HG02678 (cell line): ENCODE data around the gene DAZAP1.
A peak's percentile ranks its signal among the peaks of the same experiment; 100 is the strongest.

Source experiments
- ATAC-seq: cut with Tn5 transposase; IDR thresholded peaks from one replicate; pipeline ENCODE4 v1.9.1; 2021; ENCODE audit warnings: mild to moderate bottlenecking, moderate library complexity; ENCODE audit not compliant: unreplicated experiment

Gene DAZAP1

DNA sequence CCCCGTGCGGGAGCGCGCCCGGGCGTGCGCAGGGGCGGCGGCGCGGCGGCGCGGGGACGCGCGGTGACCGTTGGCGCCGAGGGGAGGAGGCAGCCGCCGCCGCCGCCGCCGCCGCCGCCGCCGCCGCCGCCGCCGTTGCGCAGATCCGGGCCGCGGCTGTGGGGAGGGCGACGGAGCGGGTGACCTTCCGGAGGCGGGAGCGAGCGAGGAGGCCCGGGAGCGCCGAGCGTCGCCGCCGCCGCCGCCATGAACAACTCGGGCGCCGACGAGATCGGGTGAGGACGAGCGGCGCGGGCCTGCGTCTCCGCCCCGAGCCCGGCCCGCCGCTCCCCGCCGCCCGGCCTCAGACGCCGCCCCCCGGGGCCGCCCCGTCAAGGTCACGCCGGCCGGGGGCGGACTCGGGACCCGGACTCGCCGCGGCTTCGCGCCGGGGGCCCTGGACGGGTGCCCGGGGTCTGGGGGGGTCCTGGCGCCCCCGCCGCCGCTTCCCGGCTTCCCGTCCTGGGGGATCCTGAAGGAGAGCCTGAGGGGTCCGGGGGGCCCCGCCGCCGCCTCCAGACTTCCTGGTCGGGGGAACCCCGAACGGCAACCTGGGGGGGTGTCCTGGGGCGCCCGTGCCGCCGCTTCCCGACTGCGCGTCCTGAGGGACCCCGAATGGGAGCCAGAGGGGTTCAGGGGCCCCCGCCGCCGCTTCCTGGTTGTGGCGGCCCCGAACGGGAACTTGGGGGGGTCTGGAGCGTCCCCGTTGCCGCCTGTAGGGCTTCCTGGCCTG is at the start of gene DAZAP1:
DAZAP1 (plus strand) TSS at position 59 of the 772 bp plus-strand sequence; CDS start at position 247, 188 bp downstream.
- peak; percentile 28 for ATAC-seq

GRCh38 chr19:1360126-1360817 is 47.1 kb upstream of the DAZAP1 start:
- no peak for ATAC-seq

DNA sequence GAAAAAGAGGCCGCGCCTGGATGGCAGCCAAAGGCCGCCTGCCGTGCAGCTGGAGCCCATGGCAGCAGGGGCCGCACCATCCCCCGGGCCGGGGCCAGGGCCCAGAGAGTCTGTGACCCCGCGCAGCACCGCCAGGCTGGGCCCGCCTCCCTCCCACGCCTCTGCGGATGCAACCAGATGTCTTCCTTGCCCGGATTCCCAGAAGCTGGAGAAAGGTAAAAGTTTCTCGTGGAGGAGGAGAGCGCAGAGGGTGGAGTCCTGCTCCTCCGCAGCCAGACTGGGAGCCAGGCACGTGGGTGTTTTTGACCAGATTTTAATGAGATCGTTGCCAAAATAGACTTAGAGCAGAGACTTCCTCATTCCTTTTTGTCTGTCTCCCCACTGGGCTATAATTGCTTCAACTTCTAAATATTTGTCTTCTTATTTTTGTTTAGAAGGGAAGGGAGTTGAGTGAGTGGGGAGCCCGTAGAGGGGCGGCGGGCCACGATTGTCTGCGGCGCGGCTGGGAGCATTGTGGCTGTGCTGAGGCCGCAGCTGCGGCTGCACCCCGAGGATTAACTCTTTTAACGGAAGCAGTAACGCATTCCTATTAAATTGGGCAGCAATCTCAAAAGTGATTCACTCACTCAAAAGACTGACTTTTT is 46.4 kb upstream of the DAZAP1 start:
- ATAC-seq, result no peak

GRCh38 chr19:1361601-1362386 is 45.6 kb upstream of the DAZAP1 start:
- no peak for ATAC-seq

GRCh38 chr19:1362387-1363257 is 44.8 kb upstream of the DAZAP1 start:
- no peak for ATAC-seq

- ATAC-seq, result no peak
Measured at GRCh38 chr19:1363599-1363998, 43.8 kb upstream of the DAZAP1 start.

GRCh38 chr19:1364070-1364704 is 43.2 kb upstream of the DAZAP1 start:
- no peak for ATAC-seq

DNA sequence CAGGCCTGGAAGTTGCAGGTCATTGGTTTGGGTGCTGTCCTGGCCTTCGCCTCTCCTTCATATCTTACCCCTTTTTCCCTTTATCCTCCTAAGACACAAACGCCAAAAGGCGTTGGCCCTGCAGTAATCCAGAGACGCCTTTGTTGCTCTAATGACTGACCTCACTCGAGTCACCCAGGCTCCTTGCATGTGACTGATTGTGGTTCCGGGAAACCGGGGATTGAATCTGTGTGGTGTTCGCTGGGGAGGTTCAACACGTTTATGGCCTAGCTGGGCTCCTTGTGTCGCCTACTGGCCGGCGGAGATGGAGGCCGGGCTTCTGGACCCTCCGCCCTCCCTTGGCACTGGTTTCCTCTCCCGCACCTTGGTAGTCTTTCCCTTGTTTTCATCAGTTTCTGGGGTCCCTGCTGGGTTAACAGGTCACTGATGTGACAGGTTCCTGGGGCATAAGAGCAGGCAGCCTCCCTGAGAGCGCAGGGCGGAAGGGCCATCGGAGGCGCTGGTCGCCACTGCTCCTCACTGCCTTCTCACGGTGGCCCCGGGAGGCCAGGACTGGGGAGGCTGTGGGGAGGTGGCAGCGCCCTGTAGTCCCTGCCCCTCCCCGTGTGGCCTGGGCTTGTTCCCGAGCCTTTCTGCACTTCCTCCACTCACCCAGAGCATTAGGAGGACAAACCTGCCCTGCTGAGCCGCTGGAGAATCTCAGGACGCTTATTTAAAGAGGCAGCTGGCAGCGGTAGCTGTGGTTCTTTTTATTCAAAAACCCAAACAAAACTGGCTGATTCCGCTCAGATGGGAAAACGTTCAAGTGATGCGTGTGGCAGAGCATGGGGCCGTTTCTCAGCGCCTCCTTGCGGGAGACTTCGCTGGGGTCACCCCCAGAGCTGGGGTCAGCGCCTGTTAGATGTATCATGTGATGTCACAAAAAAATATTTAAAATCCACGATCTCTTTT is 41.8 kb upstream of the DAZAP1 start:
- ATAC-seq, result no peak

GRCh38 chr19:1366296-1366695 is 41.1 kb upstream of the DAZAP1 start:
- no peak for ATAC-seq

DNA sequence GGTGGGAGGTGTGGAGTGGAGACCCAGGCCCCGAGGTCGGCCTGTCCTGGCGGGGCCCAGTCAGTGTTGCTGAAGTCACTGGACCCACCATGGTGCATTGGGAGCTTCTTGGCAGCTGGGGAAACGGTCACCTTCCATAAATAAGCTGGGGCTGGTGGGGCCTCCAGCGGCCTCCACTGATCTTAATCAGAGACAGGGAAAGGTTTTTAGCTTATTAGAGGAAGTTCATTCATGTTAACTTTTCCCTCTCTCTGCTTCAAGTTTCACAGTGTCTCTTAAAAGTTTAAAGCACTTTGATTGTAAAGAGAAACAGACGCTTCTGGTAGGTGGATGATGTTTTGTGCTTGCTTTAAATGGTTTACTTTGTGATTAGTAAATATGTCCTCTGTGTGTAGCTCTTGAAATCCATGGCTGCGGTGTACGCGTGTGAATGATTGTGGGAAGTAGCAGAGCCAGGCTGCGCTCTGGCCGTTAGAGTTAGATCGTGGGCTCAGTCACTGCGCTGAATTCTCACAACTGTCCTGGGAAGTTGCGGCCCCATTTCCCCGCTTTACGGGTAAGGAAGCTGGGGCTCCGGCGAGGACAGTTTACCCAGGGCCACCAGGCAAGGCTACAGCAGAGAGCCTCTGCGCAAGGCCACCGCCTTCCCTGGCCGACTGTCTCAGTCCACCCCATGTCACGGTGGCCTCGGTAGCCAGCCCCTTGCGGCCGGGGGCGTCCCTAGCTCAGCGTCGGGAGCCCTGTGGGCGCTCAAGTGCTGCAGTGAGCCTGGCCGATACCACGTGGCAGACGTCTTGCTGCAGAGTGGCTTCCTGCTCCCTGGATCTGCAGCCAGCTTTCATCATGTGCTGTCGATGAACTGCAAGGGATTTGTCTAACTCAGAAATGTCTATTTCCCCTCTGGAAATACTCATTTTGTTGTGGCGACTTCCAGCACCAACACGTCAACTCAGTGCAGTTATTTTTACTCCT is 40.2 kb upstream of the DAZAP1 start:
- no peak for ATAC-seq

- no peak for ATAC-seq
Measured at GRCh38 chr19:1369214-1369805, 38.1 kb upstream of the DAZAP1 start.

GRCh38 chr19:1370579-1371361 is 36.6 kb upstream of the DAZAP1 start:
- no peak for ATAC-seq

GRCh38 chr19:1373042-1373533 is 34.3 kb upstream of the DAZAP1 start:
- ATAC-seq, result no peak

DNA sequence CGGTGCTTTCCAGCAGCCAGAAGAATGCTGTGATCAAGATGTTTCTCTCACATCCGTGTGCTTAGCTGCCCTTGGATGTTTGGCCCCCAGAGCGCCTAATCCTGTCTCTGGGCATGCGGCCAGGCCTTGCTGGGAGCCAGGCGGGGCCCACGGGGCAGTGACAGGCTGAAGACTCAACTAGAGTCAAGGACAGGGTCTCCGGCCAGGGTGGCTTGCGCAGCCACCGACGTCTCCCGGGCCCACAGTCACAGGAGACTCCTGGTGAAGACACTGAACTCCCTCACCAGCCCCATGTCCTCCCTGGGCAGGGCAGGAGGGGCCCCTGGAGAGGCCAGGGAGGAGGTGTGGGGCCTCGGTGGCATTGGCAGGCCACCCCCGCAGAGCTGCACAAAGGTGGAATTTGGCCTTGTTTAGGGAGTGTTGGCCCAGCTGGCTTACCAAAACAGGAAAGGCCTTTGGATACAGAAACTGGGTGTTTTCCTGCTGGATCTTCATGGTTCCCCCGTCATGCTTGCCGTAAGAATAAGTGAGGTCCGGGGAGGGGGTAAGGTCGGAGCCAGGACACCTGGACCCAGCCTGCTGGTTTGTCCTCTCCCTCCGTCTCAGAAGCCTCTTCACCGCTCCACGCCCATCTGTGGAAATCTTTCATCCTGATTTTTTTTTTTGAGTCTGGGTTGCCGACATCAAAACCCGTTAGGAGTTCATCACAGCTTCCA is 33.7 kb upstream of the DAZAP1 start:
- no peak for ATAC-seq

DNA sequence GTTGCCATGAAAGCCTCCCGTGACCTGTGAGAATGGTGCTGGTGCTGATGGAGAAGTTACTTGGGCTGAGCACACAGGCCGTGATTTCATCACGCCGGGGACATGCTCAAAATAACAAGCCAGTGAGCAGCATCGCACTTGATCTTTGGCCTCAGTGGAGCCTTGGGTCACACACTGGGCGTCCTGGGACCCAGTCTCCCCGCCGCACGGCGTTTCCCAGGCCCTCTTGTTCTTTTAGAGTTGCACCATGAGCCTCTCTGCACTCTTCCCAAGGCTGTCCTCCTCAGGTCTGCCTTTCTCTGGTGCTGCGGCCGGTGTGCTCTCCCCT is 33.2 kb upstream of the DAZAP1 start:
- no peak for ATAC-seq

GRCh38 chr19:1376415-1376805 is 31.0 kb upstream of the DAZAP1 start:
- no peak for ATAC-seq
